ENCODE results near the gene ABCG1.
"Not testable (repeated sequence)": the region's sequence is repeated elsewhere in the genome, so short reads cannot be mapped to it uniquely, and the experiment has no call there.

The ABCG1 gene

GRCh38 chr21:42218836-42219605 is at the start of gene ABCG1:
ABCG1 (plus strand) TSS chr21:42219140; CDS start chr21:42219263, 123 bp downstream.
- peak; percentile 38 for DNase-seq

DNA sequence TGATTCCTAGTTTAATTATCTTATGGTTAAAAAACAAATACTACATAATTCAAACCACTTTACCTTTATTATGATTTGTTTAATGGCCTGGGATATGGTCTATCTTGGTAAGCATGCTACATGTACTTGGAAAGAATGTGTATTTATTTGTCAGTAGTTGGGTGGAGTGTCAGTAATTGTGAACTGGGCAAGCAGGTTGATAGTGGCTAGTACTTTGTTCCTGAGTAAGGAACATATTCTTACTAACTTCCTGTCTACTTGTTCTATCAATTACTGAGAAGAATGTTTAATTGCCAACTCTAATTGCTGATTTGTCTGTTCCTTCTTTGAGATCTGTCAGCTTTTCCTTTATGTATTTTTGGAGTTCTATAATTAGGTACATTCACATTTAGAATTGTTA is 49.2 kb upstream of the ABCG1 start:
- DNase-seq = no peak

GRCh38 chr21:42171091-42172053 is 47.6 kb upstream of the ABCG1 start:
- no peak for DNase-seq

DNA sequence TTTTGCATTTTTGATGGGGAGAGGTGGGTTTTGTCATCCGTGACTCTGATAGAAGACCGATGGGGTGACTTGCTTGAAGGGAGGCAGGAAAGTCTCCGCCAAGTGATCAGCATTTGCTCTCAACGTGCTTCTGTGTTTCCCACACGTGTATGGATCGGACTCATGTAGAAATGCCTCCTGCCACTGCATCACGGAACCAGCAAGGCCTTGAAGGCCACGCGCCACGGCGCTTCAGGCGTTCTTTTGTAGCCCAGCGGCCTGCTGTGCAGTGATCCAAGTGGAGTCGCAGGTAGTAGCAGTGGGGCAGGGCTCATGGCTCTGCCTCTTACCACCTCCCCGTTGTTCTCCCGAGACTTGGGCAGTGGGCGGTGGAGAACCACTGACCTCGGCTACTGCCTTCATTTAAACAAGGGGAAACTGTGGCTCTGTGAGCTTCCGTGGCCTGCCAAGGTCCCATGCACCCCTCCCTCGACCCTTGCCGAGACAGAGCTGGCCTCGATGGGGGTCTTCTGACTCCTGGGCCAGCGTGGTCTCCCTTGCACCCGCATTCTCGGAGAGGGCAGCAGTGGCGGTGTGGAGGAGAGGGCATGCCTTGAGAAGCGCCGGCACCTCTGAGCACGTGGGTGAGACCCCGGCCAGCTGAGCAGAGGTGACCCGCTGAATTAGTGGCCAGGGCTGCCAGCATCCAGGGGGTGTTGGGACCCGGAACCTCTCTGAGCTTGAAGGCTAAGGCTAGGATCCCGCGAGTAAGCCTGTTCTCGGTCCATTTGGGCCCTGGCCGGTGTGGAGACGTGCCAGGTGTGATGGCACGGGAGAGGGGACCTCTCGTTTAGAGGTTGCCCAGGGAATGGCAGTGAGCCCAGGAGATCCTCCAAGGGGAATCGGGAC is 46.1 kb upstream of the ABCG1 start:
- no peak for DNase-seq

DNA sequence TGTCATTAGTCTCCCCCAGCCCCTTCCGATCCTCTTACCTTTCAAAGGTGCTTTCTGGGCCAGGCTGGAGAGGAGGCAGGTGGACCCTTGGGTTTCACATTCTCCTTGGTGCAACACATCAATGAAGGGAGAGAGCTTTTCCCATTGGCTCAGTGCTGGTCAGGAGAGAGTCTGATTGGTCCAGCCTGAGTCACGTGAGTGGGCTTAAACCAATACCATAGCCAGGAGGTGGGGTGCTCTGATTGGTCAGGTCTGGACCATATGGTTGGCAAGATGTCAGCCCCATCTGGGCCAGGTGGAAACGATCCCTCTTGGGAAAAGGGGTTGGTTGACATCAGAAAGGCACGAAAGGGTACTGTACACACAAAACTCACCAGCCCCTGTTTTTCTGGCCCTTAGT is 44.8 kb upstream of the ABCG1 start:
- no peak for DNase-seq

DNA sequence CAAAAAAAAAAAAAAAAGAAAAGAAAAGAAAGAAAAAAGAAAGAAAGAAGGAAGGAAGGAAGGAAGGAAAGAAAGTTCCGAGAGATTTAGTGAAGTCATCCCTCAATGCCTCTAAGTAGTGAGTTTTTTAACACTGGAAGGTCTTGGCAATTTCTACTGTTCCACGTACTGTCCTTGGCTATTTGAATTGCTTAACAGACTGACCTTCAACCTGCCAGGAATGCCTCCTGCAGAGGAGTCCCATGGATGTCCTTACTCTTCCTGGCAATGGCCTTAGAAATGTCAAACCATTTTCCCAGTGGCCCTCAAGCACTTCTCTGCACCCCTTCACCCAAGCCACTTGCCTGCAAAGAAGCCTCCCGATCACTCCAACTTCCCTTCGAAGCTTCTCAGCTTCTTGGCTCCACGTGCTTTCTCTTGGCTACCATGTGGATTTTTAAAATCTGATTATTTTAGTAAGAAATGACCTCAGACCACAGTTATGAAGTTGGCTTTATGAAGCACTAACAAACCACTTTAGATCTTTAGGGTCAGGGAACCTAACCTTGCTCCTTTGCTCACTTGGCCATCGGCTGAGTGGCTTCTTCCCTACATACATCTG is 43.7 kb upstream of the ABCG1 start:
- no peak for DNase-seq

DNA sequence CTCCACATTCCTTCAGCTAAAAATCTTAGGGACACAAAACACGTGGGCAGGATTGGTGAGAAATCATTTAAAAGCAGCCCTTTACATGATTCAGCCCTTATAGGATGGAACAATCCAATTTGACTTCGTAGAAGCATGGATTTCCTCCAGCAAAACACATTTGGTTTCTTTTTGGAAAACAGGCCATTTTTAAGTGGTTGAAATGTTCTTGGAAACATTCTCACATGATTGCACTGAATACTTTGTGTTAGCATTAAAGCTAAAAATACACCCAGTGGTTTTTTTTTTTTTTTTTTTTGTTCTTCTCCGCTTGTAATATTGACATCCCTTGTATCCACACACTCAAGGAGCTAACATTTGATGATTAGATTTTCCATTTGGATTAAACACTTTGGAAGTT is 42.1 kb upstream of the ABCG1 start:
- DNase-seq = no peak

DNA sequence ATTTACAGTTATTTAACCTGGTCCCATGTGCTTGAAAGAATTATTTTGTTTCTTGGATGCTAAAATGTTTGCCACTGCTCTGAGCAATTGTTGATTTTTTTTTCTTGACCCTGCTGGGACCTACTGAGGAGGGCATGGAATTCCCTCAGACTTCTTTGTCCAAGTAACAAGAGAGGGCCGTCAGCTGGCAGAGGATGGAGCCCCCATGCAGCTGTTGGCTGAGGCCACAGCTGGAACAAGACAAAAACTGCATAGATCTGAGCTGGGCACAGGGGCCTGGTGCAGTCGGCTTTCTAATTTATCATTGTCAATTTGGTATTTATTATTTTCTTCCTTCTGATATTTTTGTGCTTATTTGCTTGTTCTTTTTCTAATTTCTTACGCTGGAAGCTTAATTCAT is 39.6 kb upstream of the ABCG1 start:
- DNase-seq = no peak

DNA sequence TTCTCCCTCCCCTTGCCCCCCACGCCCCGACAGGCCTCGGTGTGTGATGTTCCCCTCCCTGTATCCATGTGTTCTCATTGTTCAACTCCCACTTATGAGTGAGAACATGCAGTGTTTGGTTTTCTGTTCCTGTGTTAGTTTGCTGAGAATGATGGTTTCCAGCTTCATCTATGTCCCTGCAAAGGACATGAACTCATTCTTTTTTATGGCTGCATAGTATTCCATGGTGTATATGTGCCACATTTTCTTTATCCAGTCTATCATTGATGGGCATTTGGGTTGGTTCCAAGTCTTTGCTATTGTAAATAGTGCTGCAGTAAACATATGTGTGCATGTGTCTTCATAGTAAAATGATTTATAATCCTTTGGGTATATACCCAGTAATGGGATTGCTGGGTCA is 38.9 kb upstream of the ABCG1 start:
- DNase-seq = not testable (repeated sequence)

DNA sequence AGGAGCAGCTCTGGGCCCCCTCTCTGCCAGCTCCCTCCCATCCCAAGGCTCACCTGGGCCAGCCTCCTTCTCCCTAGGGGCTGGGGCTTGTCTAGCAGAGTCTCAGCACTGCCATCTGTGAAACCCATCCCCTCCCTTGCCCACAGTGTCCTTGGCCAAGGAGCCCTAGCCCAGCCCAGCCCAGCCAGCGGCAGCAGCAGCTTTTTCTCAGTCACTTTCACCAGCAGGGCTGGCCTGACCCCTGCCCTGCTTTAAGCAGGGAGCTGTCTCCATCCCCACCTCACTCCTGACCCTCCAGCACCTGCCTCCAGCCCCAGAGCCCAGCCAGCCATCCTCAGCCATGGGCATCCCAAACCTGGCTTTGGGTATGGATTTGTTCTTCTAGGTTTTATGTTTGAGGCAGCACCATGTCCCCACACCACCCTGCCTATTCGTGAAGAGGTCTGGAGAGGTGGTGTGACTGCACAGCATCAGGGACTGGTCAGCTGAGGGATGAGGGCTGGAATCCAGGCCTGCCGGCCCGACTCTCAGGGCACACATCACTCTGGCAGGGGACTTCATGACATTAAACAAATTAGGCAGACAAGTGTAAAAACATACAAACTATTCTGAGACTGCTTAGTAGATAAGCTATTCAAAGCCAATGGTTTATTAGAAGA is 36.1 kb upstream of the ABCG1 start:
- DNase-seq = no peak

DNA sequence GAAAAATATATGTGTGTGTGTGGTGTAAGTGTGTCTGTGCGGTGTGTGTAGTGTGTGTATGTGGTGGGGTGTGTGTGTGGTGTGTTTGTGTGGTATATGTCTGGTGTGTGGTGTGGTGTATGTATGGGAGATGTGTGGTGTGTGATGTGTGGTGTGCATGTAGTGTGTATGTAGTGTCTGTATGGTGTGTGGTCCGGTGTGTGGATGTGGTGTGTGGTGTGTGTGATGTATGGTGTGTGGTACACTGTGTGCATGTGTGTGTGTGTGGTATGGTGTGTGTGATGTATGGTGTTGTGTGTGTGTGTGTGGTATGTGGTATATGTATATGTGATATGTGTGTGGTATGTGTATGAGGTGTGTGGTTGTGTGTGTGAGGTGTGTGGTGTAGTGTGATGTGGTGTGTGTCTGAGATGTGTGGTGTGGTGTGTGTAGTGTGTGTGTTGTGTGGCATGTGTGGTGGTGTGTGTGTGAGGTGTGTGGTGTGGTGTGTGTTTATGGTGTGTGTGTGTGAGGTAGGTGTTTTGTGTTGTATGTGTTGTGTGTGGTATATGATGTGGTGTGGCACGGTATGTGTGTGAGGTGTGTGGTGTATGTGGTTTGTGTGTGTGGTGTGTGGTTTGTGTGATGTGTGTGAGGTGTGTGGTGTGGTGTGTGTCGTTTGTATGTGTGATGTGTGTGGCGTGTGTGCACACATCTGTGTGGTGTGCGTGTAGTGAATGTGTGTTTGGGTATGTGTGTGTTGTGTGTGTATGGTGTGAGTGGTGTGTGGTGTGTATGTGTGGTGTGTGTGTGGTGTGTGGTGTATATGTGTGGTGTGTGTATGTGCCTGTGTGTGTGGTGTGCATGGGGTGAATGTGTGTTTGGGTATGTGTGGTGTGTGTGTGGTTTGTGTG is 35.3 kb upstream of the ABCG1 start:
- DNase-seq = no peak

- no peak for DNase-seq
Observed at GRCh38 chr21:42186591-42186990, 32.3 kb upstream of the ABCG1 start.

GRCh38 chr21:42187976-42188653 is 30.8 kb upstream of the ABCG1 start:
- DNase-seq = peak; percentile 97

GRCh38 chr21:42188663-42189062 is 30.3 kb upstream of the ABCG1 start:
- no peak for DNase-seq

DNA sequence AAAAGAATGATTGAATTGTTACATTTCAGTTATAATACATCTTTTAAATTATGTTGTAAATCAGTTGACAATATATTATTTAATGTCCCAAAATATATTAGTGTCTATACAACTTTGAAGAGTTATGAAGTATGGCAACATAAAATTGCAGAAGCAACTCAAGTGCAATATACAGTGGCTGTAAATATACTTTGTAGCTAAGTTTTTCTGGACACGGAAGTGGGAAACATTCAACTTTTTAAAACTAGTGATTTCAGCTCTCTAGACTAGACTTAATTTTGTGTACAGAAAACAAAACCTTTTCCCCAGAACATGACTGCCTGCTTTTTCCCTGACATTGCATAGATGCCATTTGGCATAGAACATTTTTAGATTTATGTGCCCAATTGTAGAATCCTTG is 29.5 kb upstream of the ABCG1 start:
- peak; percentile 54 for DNase-seq

DNA sequence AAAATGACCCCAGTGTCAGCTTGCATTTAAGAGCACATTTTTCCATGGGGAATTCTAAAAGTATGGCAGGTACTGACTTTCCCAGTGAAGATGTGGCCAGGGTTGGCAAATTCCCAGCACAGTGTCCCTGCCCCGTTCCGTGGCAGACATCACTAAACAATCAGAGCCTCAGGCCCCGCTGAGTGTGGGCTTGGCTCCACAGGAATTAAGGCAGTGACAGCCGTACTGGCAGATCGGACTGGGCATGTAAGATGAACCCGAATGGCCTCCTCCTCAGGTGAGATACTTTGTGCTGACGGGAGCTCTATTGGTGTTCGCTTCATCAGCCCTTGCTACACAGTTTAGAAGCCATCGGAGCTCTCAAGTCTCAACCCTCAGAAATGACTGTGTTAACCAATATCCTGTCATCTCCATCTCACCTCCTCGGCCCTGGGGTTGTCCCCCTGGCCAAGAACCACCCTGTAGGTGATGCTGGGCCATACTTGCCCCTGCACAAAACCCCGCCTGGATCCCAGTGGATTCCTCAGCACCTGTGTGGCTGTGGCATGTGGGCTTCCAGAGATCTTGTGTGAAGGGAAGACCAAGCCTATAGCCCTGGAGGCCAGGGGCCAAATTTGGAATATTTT is 29.0 kb upstream of the ABCG1 start:
- DNase-seq = no peak

- peak; percentile 23 for DNase-seq
Observed at GRCh38 chr21:42190486-42190863, 28.5 kb upstream of the ABCG1 start.

- DNase-seq = no peak
Observed at GRCh38 chr21:42191064-42191463, 27.9 kb upstream of the ABCG1 start.

GRCh38 chr21:42191696-42192595 is 27.0 kb upstream of the ABCG1 start:
- DNase-seq = no peak
